HEK293 (cell line): ENCODE results near the gene RGS6.

Experiments
- CTCF ChIP-seq: fragments of 450-650 bp; formaldehyde crosslinking; IDR thresholded peaks from 2 replicates; pipeline ENCODE4 v1.5.1; 2016; ENCODE audit warnings: missing biosample characterization, missing genetic modification characterization
- ZFHX2 ChIP-seq: fragments of 450-650 bp; formaldehyde crosslinking; conservative IDR thresholded peaks from 2 replicates; pipeline ENCODE4 v1.5.1; 2016; ENCODE audit warnings: missing biosample characterization, missing genetic modification characterization
- ZNF2 ChIP-seq: fragments of 450-650 bp; formaldehyde crosslinking; IDR thresholded peaks from 2 replicates; pipeline ENCODE4 v1.5.1; 2016; ENCODE audit warnings: missing biosample characterization, missing genetic modification characterization
- ZNF214 ChIP-seq: fragments of 450-650 bp; formaldehyde crosslinking; IDR thresholded peaks from 2 replicates; pipeline ENCODE4 v1.5.1; 2017; ENCODE audit warnings: missing biosample characterization, mild to moderate bottlenecking, missing genetic modification characterization, borderline replicate concordance
- ZNF24 ChIP-seq: fragments of 450-650 bp; formaldehyde crosslinking; IDR thresholded peaks from 2 replicates; pipeline ENCODE4 v1.5.1; 2016; ENCODE audit warnings: missing biosample characterization, missing genetic modification characterization
- ZNF544 ChIP-seq: fragments of 450-650 bp; formaldehyde crosslinking; IDR thresholded peaks from 2 replicates; pipeline ENCODE4 v1.5.0; 2017; ENCODE audit warnings: missing biosample characterization, missing genetic modification characterization
- ZNF555 ChIP-seq: fragments of 450-650 bp; formaldehyde crosslinking; conservative IDR thresholded peaks from 2 replicates; pipeline ENCODE4 v1.5.1; 2017; ENCODE audit warnings: missing biosample characterization, mild to moderate bottlenecking, missing genetic modification characterization, inconsistent platforms

DNA sequence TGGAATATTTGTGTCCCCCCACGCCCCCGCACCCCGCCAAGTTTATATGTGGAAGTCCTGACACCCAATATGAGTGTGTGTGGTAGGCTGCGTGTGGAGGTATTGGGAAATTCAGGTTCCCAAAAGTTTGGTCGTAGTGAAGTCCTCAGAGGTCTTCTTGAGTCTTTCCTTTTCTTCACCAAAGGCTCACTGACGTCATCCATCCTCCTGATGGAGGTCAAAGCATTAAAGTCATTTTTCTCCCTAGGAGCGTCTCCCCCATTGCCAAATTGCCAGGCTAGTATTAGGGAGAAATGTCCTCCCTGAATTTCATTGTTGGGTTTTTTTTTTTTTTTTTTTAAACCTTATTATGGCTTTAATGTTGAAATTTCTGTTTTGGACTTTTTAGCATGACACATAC, 113.7 kb downstream of the RGS6 start:
- TF ChIP-seq CTCF (tag by site-specific recombination) (no peak), ZNF555 (no peak), ZNF544 (tag by site-specific recombination) (no peak), ZNF2 (tag by site-specific recombination) (no peak), ZNF24 (tag by site-specific recombination) (no peak), ZFHX2 (tag by site-specific recombination) (no peak), ZNF214 (tag by site-specific recombination) (no peak)
